RPMI8226 (cell line): ENCODE measurements around the gene PLXNA3.

ENCODE experiments used
- DNase-seq: peaks from one replicate; pipeline ENCODE4 v3.0.0-alpha.2; 2015

PLXNA3 gene

DNA sequence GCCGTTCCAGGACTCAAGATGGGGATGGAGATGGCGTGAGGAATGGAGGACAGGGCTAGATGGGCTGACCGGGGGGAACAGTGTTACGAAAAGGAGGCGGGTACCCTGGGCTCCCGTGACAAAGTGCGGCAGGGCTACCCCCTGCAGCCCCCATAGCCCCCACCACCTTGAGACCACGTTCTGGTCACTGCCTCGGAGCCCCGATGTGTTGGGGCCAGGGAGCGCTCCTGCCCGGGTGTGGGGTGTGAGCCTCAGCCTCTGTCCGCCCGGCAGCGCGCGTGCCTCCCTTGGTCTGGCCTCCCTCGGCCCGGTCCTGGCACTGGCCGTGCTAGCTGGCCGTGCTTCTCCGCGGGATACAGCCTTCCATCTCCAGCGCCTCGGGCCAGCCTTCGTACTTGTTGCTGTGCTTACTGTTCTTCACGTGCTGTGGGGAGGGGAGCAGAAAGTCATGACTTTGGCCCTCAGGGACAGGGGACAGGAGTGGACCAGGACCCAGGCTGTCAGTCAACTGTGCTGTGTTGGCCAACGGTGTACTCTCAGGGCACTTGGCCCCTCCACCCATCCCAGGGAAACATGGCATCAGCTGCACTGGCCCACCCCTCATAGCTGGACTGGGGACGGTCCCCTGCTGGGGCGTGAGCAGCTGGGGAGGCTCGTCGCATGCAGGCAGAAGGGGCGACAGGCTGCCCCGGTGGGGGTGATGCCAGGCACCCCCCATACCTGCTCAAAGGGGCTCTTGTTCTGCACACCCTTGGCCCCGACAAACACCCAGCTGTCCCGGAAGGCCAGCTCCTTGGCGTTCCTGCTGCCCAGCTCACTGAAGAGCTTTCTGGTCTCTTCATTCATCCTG lies 48.6 kb downstream of the PLXNA3 start:
- no peak for DNase-seq

- DNase-seq: no peak
These were observed 49.7 kb downstream of the PLXNA3 start for GRCh38 chrX:154507673-154508383.

- DNase-seq: no peak
These were observed 50.3 kb downstream of the PLXNA3 start for GRCh38 chrX:154508384-154508745.

DNA sequence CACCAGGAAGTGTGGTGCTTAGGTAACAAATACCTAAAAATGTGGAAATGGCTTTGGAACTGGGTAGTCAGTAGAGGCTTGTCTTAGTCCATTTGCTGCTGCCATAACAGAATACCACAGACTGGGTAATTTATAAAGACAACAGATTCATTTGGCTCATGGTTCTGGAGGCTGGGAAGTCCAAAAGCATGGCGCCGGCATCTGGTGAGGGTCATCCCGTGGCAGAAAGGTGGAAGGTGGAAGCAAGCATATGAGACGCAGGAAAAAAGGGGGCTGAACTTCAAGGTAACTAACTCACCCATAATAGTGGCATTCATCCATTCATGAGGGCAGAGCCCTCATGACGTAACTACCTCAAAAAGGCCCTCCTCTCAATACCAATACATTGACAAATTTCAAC lies 51.4 kb downstream of the PLXNA3 start:
- no peak for DNase-seq

DNA sequence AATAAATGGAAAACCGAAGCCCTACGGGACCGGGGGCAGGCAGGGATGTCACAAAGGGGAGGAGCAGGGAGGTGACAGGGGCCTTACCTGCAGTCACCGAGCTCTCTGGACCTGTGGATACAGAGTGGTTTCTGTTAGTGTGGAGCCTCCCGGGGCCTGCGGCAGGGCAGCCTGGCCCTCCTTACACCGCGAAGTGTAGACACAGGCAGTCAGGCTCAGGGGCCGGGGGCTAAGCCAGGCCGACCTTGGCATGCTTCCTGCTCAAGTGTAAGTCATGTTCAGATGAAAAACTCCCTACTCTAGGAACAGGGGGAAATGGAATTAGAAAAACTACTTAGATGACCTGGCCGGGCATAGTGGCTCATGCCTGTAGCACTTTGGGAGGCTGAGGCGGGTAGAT lies 53.7 kb downstream of the PLXNA3 start:
- no peak for DNase-seq

GRCh38 chrX:154512879-154513553 lies 54.9 kb downstream of the PLXNA3 start:
- no peak for DNase-seq

- no peak for DNase-seq
These were observed 55.6 kb downstream of the PLXNA3 start for GRCh38 chrX:154513716-154514115.

DNA sequence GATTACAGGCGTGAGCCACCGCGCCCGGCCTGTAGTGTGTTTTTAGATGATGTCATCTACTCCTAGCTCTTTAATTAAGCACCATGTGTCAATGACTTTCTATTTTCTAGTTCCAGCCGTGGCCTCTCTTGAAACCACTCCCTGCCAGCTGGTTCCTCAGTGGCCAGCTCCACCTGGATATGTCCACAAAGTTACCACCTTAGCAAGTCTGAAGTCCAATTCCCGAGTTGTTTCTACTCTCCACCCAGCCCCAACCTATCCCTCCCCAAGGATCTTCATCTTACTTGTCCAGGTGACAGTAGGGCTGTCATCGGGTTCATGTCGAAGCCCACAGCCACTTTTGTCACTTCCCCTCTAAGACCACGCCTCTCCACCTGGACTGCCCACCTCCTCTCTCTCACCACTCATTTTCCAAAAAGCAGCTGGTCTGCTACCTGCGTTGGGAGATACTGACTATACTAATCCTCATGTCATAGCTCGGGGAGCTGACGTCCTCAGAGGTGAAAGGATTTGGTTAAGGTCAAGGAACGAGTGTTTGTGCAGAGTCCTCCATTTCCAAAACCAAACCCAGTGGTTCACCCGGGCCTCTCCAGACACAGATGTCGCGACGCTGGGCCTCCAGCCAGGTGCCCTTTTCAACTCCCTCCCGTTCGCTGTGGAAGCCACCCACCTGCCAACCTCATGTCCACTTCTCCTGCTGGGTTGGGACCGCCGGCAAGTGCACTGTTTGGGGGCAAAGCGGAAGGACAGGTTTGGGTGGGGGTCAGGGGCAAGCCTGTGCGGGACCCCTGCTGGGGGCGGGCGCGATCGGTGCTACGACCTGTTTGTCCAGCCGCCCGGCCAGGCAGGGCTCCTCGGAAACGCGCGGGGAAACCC lies 57.2 kb downstream of the PLXNA3 start:
- peak; percentile 69 for DNase-seq

DNA sequence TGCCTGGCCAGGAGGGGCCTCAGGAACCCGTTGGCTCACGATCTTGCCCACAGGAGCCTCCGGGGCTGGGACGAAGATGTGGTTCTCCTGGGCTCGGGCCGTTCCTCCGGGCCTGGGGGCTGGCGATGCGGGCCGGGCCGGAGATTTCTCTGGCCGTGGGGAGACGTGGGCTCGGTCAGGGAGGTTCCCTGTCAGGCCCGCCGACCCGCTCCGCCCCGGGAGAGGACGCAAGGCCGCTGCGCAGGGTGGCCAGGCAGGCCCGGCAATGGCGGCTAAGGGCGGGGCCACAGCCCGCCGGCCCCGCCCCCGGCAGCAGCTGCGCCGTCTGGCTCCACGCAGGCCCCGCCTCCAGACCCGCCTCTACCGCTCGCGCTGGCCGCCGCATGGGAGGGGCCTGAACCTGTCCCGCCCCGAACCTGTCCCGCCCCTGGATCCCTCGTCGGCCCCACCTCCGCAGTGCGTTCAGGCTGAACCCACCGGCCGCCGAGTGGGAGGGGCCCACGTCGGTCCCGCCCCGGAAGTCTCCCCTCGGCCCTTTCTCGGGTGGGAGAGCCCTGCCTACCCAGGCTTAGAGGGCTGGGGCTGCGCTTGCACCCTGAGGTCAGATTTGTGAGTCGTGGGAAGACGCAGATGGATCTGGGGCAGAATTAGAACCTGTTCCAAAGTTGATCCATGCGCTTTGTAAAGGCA lies 58.0 kb downstream of the PLXNA3 start, which contains the start of gene FAM3A:
TSS of gene FAM3A (minus strand) at position 267 of the 690 bp plus-strand sequence. CDS start 460 bp downstream, outside the sequence.
- DNase-seq: peak; percentile 92

GRCh38 chrX:154516656-154517100 lies 58.6 kb downstream of the PLXNA3 start:
- no peak for DNase-seq

DNA sequence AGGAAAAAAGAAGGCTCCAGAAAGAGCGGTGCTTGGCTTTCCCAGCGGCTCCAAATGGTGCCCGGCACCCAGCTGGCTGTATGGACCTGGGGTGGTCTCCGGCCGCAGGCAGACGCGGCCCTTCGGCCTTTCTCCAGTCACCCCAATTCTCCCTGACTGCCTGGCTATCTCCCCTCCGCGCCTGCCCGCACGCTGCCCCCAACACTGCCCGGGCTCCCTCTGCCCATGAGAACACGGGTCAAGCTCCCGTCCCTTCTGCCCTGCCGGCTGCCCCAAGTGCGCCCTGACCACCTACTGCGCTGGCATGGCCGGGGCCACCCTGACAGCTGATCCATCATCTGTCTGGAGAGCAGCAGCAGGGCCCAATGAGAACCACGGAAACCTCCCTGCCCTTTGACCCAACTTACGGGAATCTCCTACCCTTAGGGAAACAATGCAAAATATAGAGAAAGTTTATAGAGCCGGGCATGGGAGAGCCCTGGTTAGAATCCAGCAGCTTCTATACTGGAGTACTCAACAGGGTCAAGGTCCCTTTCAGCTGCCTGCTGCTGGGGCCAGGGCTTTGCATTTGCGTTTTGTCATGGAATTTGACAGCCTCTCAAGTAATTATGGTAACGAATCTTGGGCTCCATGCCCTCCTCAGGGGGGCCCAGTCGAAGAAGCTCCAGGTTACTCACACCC lies 59.2 kb downstream of the PLXNA3 start:
- no peak for DNase-seq

DNA sequence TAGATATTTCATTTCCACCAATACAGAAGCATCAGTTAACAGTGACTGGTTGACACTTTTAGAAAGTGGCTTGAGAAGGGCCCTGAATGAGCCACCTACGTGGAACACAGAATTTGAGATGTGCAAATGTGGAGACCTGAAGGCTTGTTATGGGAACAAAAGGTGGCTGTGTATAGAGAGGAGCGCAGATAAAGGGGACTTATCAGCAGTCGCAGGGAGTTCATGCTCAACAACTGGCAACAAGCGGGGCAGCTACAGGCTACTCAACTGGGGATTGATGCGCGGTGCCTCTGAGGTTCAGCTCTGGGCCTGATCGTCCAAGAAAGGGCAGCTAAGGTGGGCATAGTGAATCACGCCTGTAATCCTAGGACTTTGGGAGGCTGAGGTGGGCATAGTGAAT lies 61.3 kb downstream of the PLXNA3 start:
- DNase-seq: no peak

GRCh38 chrX:154525606-154526490 lies 67.8 kb downstream of the PLXNA3 start:
- no peak for DNase-seq

GRCh38 chrX:154526901-154527675 lies 69.0 kb downstream of the PLXNA3 start:
- peak; percentile 84 for DNase-seq
